Small intestine (tissue), 7 donors: ENCODE data around the gene CYBC1. TPM values are rescaled to one million over a fixed set of nuclear protein-coding genes. Genes with fewer than 3 reads are reported as not detected.
A peak's percentile ranks its signal among the peaks of the same experiment; 100 is the strongest.

ENCODE experiments used
- DNase-seq, 2 donors: peaks; one replicate each; pipeline versions ENCODE4 v3.0.0 to v3.0.0-alpha.2; 2013
- FAIRE-seq: peaks from 2 replicates; lab custom pipeline; 2012; peaks lifted over from hg19 to GRCh38; lab: Jason Lieb, UNC
- H3K27ac ChIP-seq, 3 donors: one replicate each; pipeline ENCODE4 v1.5.1; 2013; ENCODE audit warnings: low read length in 2 of 3, mild to moderate bottlenecking in 2 of 3, control low read depth in 1 of 3, inconsistent platforms in 1 of 3, low read depth in 1 of 3, moderate library complexity in 1 of 3
- H3K27me3 ChIP-seq, 3 donors: one replicate each; pipeline ENCODE4 v1.6.1; 2013; ENCODE audit warnings: low read length in 3 of 3, inconsistent platforms in 1 of 3; ENCODE audit not compliant: control insufficient read depth in 3 of 3, insufficient read depth in 3 of 3
- H3K36me3 ChIP-seq, 3 donors: one replicate each; pipeline ENCODE4 v1.6.1; 2013; ENCODE audit warnings: low read length in 3 of 3, inconsistent platforms in 1 of 3, low read depth in 1 of 3, mild to moderate bottlenecking in 1 of 3, moderate library complexity in 1 of 3; ENCODE audit not compliant: control insufficient read depth in 3 of 3, insufficient read depth in 2 of 3
- H3K4me1 ChIP-seq, 3 donors: one replicate each; pipeline ENCODE4 v1.6.1; 2013; ENCODE audit warnings: low read length in 2 of 3, inconsistent platforms in 1 of 3, low read depth in 1 of 3, mild to moderate bottlenecking in 1 of 3, moderate library complexity in 1 of 3; ENCODE audit not compliant: control insufficient read depth in 3 of 3, insufficient read depth in 2 of 3
- H3K4me3 ChIP-seq, 3 donors: one replicate each; pipeline ENCODE4 v1.5.1; 2013; ENCODE audit warnings: low read length in 3 of 3, control low read depth in 1 of 3, inconsistent platforms in 1 of 3, low read depth in 1 of 3, mild to moderate bottlenecking in 1 of 3, moderate library complexity in 1 of 3
- H3K9me3 ChIP-seq, 2 donors: one replicate each; pipeline ENCODE4 v1.6.1; 2013; ENCODE audit warnings: low read depth in 1 of 2, low read length in 1 of 2; ENCODE audit not compliant: control insufficient read depth in 2 of 2, insufficient read depth in 1 of 2
- WGBS, 3 donors: extraction: QIAGEN DNeasy Blood & Tissue Kit; methylation state at CpG; one replicate each; pipeline ENCODE4 v1.1.7; 2013; 5-methylcytosine and 5-hydroxymethylcytosine counted together
- polyA plus RNA-seq, 4 donors: library from polyadenylated mRNA; stranded (reverse) in 3 of 4; unstranded in 1 of 4; fragments of 200-250 nt in 3 of 4; fragments of 120-200 nt in 1 of 4; gene quantifications; one replicate each; pipeline versions ENCODE4 v1.2.1 to v1.2.3, GENCODE V29; 2013
- donor health status: healthy with polysubstance abuse.
- donor health status: control.
- donor health status: control.
- donor health status: Bipolar disorder and iron deficiency.
- donor health status: healthy.

The CYBC1 gene
- polyA plus RNA-seq, 4 donors: 37.6 to 57.8 (median 41.2) TPM

- Histone ChIP-seq H3K27ac (no peak overlapping the region), H3K4me1 (peaks cover 0 to 3% (median 0%) of the 10 kb centered on the region in 3 donors), H3K36me3 (peaks cover 3 to 83% (median 9%) of the 10 kb centered on the region in 3 donors), H3K27me3 (no peaks in the 10 kb centered on the region), H3K4me3 (no peak overlapping the region), H3K9me3 (no peaks in the 10 kb centered on the region)
- DNase-seq: no peak
- WGBS, 3 donors: 83 to 86% (median 84%) methylated on average over 28 to 39 of the region's 40 CpGs
- FAIRE-seq: no peak
Observed at GRCh38 chr17:82443465-82444283, 6.9 kb downstream of the CYBC1 start.

GRCh38 chr17:82442643-82443464 is 7.7 kb downstream of the CYBC1 start:
- Histone ChIP-seq H3K4me3 (no peak overlapping the region), H3K9me3 (no peaks in the 10 kb centered on the region), H3K27ac (no peak overlapping the region), H3K27me3 (no peaks in the 10 kb centered on the region), H3K36me3 (peaks cover 3 to 88% (median 9%) of the 10 kb centered on the region in 3 donors), H3K4me1 (peaks cover 0 to 3% (median 0%) of the 10 kb centered on the region in 3 donors)
- no peak for FAIRE-seq
- no peak for DNase-seq
- WGBS, 3 donors: 87% methylated on average over 28 of the region's 28 CpGs

- no peak for FAIRE-seq
- 83 to 89% (median 86%) methylated on average over 27 of the region's 27 CpGs for WGBS, 3 donors
- Histone ChIP-seq H3K4me3 (no peak overlapping the region), H3K36me3 (peaks cover 3 to 93% (median 9%) of the 10 kb centered on the region in 3 donors), H3K27me3 (no peaks in the 10 kb centered on the region), H3K4me1 (peaks cover 0 to 3% (median 0%) of the 10 kb centered on the region in 3 donors), H3K9me3 (no peaks in the 10 kb centered on the region), H3K27ac (no peak overlapping the region)
- no peak for DNase-seq
Observed at GRCh38 chr17:82441691-82442487, 8.7 kb downstream of the CYBC1 start.

GRCh38 chr17:82440991-82441627 is 9.4 kb downstream of the CYBC1 start:
- no peak overlapping the region for H3K27ac ChIP-seq
- H3K4me3 ChIP-seq: no peak overlapping the region
- DNase-seq: no peak
- H3K27me3 ChIP-seq: no peaks in the 10 kb centered on the region
- H3K9me3 ChIP-seq: no peaks in the 10 kb centered on the region
- WGBS, 3 donors: 73 to 85% (median 77%) methylated on average over 15 to 17 of the region's 17 CpGs
- peaks cover 0 to 3% (median 0%) of the 10 kb centered on the region in 3 donors for H3K4me1 ChIP-seq
- H3K36me3 ChIP-seq: peaks cover 5 to 96% (median 9%) of the 10 kb centered on the region in 3 donors
- no peak for FAIRE-seq

GRCh38 chr17:82440469-82440981 is 10.0 kb downstream of the CYBC1 start:
- Histone ChIP-seq H3K36me3 (peaks cover 5 to 96% (median 9%) of the 10 kb centered on the region in 3 donors), H3K4me3 (no peak overlapping the region), H3K27ac (peak overlapping the region in 1 of 3 donors; percentile 8), H3K4me1 (peaks cover 0 to 2% (median 0%) of the 10 kb centered on the region in 3 donors), H3K27me3 (no peaks in the 10 kb centered on the region), H3K9me3 (no peaks in the 10 kb centered on the region)
- FAIRE-seq: no peak
- WGBS, 3 donors: 68 to 89% (median 84%) methylated on average over 22 of the region's 22 CpGs
- DNase-seq: no peak

GRCh38 chr17:82439829-82440365 is 10.7 kb downstream of the CYBC1 start:
- Histone ChIP-seq H3K27me3 (no peaks in the 10 kb centered on the region), H3K4me3 (no peak overlapping the region), H3K9me3 (no peaks in the 10 kb centered on the region), H3K4me1 (no peaks in the 10 kb centered on the region), H3K36me3 (peaks cover 5 to 95% (median 9%) of the 10 kb centered on the region in 3 donors), H3K27ac (no peak overlapping the region)
- DNase-seq: no peak
- WGBS, 3 donors: 93 to 96% (median 94%) methylated on average over 33 to 34 of the region's 34 CpGs
- FAIRE-seq: no peak

- Histone ChIP-seq H3K4me3 (no peak overlapping the region), H3K36me3 (peaks cover 3 to 90% (median 8%) of the 10 kb centered on the region in 3 donors), H3K9me3 (no peaks in the 10 kb centered on the region), H3K4me1 (no peaks in the 10 kb centered on the region), H3K27me3 (no peaks in the 10 kb centered on the region), H3K27ac (no peak overlapping the region)
- 90 to 91% (median 91%) methylated on average over 28 to 29 of the region's 29 CpGs for WGBS, 3 donors
- DNase-seq (no peak), FAIRE-seq (no peak)
Observed at GRCh38 chr17:82439194-82439828, 11.2 kb downstream of the CYBC1 start.
